ENCODE data around the gene CMTR2.
"Not testable (repeated sequence)": the region's sequence is repeated elsewhere in the genome, so short reads cannot be mapped to it uniquely, and the experiment has no call there.

CMTR2 gene, protein sequence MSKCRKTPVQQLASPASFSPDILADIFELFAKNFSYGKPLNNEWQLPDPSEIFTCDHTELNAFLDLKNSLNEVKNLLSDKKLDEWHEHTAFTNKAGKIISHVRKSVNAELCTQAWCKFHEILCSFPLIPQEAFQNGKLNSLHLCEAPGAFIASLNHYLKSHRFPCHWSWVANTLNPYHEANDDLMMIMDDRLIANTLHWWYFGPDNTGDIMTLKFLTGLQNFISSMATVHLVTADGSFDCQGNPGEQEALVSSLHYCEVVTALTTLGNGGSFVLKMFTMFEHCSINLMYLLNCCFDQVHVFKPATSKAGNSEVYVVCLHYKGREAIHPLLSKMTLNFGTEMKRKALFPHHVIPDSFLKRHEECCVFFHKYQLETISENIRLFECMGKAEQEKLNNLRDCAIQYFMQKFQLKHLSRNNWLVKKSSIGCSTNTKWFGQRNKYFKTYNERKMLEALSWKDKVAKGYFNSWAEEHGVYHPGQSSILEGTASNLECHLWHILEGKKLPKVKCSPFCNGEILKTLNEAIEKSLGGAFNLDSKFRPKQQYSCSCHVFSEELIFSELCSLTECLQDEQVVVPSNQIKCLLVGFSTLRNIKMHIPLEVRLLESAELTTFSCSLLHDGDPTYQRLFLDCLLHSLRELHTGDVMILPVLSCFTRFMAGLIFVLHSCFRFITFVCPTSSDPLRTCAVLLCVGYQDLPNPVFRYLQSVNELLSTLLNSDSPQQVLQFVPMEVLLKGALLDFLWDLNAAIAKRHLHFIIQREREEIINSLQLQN
- long read RNA-seq, donor 1, full-length matches to known transcripts, result 6 of 6 reads
- long read RNA-seq, donor 1, partial matches to known transcripts, result 0 of 6 reads
- long read RNA-seq, donor 1, other reads (novel, unspliced or antisense), result 0 of 6 reads
- long read RNA-seq, donor 2, full-length matches to known transcripts, result 5 of 5 reads
- long read RNA-seq, donor 2, partial matches to known transcripts, result 0 of 5 reads
- long read RNA-seq, donor 2, other reads (novel, unspliced or antisense), result 0 of 5 reads
- long read RNA-seq, donor 3, full-length matches to known transcripts, result 5 of 5 reads
- long read RNA-seq, donor 3, partial matches to known transcripts, result 0 of 5 reads
- long read RNA-seq, donor 3, other reads (novel, unspliced or antisense), result 0 of 5 reads
- long read RNA-seq, donor 4, full-length matches to known transcripts, result 16 of 16 reads
- long read RNA-seq, donor 4, partial matches to known transcripts, result 0 of 16 reads
- long read RNA-seq, donor 4, other reads (novel, unspliced or antisense), result 0 of 16 reads
- long read RNA-seq, donor 5, full-length matches to known transcripts, result 5 of 5 reads
- long read RNA-seq, donor 5, partial matches to known transcripts, result 0 of 5 reads
- long read RNA-seq, donor 5, other reads (novel, unspliced or antisense), result 0 of 5 reads
- long read RNA-seq, donor 6, full-length matches to known transcripts, result 3 of 3 reads
- long read RNA-seq, donor 6, partial matches to known transcripts, result 0 of 3 reads
- long read RNA-seq, donor 6, other reads (novel, unspliced or antisense), result 0 of 3 reads
- long read RNA-seq, donor 7, result 0 reads
- long read RNA-seq, donor 8, full-length matches to known transcripts, result 16 of 16 reads
- long read RNA-seq, donor 8, partial matches to known transcripts, result 0 of 16 reads
- long read RNA-seq, donor 8, other reads (novel, unspliced or antisense), result 0 of 16 reads

GRCh38 chr16:71288890-71289731 lies at the start of gene CMTR2:
Gene CMTR2, minus strand, starts transcription at chr16:71289402. Its CDS starts 3,482 bp downstream, at chr16:71285920.
- DNase-seq, result peak; percentile 97

GRCh38 chr16:71338632-71339031 lies 49.4 kb upstream of the CMTR2 start:
- DNase-seq, result no peak

- no peak for DNase-seq
These were observed 49.0 kb upstream of the CMTR2 start for GRCh38 chr16:71338193-71338592.

- DNase-seq, result no peak
These were observed 48.4 kb upstream of the CMTR2 start for GRCh38 chr16:71337631-71338030.

DNA sequence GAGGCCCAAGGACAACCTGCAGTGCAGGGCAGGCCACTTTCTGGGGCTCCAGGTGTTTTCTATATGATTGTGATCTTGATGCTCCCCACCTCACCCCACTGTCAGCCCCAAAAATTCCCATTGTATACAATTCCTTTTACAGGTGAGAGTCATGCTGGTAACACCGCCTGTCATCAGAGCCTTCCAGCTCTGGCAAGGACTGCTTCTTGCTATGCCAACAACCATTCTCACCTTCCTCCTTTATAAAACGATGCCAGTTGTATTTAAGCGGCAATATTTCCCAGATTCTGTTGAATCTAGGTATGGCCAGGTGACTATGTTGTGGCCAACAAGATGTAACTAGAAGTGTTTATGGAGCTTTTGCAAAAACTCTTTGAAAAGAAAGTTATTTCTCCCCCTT lies 38.9 kb upstream of the CMTR2 start:
- DNase-seq, result no peak

DNA sequence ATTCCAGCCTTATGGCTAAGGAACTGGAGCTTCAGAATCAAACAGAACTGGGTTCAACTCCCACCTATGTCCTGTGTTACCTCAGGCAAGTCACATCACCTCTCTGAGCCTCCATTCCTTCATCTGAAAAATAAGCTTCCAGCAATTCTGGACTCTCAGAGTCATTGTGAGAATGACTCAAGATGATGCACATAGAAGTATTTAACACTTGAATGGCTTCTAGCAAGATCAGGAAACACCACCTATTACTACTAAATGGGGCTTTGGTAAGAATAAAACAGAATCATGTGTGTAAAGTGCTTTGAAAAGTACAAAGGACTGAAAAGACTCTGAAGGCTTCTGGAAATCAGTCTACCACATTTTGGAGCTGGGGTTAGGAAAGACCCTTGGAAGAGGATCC lies 38.5 kb upstream of the CMTR2 start:
- DNase-seq, result no peak

- DNase-seq, result no peak
These were observed 30.8 kb upstream of the CMTR2 start for GRCh38 chr16:71319999-71320398.

DNA sequence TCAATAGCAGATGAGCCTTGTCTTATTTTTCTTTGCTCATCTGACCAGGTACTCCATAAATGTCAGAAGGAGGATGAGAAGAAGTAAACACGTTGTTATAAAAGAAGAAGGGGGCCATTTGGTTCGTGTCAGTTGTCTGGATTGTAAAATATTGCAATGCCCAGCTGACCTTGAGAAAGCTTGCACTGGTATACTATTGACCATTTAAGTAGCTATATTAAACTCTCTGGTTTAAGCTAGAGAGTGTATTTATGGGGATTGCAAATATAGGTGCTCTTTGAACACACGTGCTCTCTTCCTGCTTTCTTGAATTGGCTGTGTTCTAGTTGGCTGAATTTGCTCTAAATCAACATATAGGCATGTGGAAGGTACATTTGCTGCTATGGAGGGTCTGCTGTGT lies 26.1 kb upstream of the CMTR2 start:
- no peak for DNase-seq

DNA sequence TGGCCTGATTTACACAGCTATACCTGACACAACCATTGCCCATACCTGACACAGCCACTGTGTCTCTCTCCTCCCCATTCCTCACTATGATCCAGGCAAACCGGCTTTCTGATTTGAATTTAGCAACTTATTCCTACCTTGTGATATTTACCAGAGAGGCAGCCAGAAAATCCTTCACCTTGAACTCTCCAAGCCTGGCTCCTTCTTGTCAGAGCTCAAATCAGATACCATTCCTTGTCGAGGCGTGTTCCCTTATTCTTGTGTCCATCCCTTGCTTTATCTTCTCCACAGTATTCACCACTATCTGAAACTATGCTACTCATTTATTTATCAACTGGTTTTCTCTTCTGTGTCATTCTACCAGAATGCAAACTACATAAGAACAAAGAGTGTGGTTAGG lies 24.4 kb upstream of the CMTR2 start:
- DNase-seq, result not testable (repeated sequence)

DNA sequence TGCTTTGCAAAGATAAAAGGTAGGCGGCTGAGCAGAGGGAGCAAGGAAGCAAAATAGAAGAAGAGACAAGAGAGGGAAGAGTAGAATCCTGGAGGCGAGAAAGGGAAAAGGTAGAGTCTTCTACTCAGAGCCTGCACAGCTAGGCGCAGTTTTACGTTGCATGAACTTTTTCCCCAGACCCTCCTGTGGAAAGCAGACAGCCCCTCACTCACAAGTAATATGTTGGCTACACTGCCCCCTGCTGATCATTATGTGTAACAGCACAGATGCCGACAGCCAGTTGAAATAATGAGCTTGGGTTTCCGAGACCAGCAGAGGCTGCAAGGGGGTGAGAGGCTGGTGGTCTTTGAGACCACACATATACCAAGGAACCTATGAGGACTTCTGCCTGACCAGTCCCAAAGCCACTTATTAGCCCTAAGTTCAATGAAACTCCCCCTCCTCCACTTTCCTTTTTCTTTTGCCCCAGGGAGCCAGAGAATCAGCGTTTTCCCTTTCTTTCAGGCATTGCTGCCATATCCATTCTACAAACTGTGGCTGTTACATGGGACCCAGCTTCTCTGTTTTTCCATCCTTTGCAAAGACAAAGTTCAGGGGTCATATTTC lies 22.5 kb upstream of the CMTR2 start:
- DNase-seq, result peak; percentile 49

- DNase-seq, result no peak
These were observed 14.7 kb upstream of the CMTR2 start for GRCh38 chr16:71303938-71304337.

- DNase-seq, result no peak
These were observed 8.1 kb upstream of the CMTR2 start for GRCh38 chr16:71297341-71297634.

- DNase-seq, result no peak
These were observed 7.6 kb upstream of the CMTR2 start for GRCh38 chr16:71296584-71297340.

DNA sequence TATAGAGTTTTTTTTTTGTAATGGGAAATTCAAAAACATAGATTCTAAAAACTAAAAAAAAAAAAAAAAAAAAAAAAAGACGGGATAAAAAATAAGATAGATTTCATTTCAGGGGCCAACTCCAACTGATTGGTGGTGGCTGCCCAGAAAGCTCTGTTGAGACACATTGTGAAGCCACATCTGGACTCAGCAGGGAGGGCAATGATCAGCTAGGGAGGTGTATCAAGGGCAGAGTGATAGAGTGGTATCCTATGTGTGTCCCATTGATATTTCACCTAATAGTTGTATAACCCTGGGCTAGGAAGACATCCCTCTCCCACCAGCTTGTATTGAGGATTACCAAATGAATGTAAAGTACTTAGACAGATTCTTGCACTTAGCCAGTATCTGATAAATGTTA lies 6.7 kb upstream of the CMTR2 start:
- DNase-seq, result no peak

GRCh38 chr16:71293919-71294318 lies 4.7 kb upstream of the CMTR2 start:
- DNase-seq, result no peak

DNA sequence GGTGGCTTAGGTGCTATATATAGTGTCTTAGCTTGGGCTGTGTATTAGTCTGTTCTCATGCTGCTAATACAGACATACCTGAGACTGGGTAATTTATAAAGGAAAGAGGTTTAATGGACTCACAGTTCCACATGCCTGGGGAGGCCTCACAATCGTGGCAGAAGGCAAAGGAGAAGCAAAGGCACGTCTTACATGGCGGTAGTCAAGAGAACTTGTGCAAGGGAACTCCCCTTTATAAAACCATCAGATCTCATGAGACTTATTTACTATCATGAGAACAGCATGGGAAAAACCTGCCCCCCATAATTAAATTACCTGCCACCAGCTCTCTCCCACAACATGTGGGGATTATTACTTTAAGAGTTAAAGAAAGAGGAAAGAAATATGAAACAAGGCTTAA lies 2.9 kb upstream of the CMTR2 start:
- DNase-seq, result not testable (repeated sequence)

GRCh38 chr16:71289732-71290062 lies 495 bp upstream of the CMTR2 start:
- DNase-seq, result no peak

DNA sequence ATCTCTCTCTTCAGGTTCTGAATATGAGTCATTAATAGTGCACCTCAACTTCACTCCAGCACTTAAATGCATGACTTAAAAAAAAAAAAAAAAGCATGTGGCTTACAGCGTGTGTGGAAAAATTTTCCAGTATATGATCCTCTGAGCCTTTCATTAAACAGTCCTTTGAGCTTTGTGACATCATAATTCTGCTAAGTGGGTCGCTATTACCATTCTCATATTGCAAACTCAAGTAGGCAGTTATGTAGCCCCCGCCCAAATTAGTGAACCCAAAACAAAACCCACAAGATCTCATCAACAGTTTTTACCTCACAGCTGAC lies 672 bp downstream of the CMTR2 start:
- DNase-seq, result no peak

DNA sequence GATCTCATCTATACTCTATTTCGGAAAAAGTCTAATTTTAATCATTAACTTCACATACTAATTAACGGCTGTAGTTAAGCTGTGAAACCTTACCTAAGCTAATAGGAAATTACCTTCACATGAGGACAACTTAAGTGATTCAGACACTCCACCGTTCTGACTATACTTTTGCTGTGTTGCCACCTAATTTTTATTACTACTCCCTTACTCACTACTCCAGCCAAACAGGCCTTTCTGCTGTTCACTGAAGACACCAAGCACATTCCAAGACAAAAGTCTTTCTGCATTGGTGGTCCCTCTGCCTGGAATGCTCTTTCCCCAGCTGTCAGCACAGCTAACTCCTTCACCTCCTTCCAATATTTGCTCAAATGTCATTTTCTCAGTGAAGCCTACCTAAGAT lies 1.3 kb downstream of the CMTR2 start:
- DNase-seq, result peak; percentile 27

DNA sequence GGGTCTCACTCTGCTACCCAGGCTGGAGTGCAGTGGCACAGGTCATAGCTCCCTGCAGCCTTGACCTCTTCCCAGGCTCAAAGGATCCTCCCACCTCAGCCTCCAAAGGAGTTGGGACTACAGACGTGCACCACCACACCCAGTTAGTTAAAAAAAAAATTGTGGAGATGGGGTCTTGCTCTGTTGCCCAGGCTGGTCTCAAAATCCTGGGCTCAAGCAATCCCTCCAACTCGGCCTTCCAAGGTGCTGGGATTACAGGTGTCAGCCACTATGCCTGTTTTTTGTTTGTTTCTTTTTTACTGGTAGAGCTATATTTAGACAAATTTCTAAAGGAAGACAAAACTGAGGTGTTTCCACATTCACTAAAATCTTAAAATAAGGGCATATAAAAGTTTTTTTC lies 1.7 kb downstream of the CMTR2 start:
- DNase-seq, result no peak

Measured in right kidney (tissue), 9 donors.